ENCODE data around the gene TST.

DNA sequence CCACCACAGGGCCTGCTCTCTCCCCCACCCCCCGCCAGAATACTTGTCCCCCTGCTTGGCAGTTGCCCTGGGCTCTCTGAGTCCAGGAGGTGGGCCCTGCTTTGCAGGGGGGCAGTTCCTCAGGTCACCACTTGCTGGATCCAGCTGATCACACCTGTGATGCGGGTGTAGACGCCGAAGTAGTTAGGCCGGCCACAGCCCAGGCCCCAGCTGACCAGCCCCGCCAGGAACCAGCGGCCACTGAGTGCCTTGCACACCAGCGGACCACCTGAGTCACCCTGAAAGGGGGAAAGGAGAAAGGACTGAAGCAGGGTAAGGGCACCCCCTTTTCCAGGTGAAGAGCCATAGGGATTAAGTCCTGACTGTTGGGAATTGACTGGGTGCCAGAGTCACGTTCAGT, 46.7 kb upstream of the TST start:
- TF ChIP-seq POLR2A (IDR thresholded peaks at IDR 0.05): no peak
- TF ChIP-seq, protein P1, sequence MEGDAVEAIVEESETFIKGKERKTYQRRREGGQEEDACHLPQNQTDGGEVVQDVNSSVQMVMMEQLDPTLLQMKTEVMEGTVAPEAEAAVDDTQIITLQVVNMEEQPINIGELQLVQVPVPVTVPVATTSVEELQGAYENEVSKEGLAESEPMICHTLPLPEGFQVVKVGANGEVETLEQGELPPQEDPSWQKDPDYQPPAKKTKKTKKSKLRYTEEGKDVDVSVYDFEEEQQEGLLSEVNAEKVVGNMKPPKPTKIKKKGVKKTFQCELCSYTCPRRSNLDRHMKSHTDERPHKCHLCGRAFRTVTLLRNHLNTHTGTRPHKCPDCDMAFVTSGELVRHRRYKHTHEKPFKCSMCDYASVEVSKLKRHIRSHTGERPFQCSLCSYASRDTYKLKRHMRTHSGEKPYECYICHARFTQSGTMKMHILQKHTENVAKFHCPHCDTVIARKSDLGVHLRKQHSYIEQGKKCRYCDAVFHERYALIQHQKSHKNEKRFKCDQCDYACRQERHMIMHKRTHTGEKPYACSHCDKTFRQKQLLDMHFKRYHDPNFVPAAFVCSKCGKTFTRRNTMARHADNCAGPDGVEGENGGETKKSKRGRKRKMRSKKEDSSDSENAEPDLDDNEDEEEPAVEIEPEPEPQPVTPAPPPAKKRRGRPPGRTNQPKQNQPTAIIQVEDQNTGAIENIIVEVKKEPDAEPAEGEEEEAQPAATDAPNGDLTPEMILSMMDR (IDR thresholded peaks at IDR 0.05 in 4 of 5, conservative IDR thresholded peaks at IDR 0.05 in 1 of 5): no peak

All from gastrocnemius medialis (tissue), 4 donors.